ENCODE data around the gene STRIP2.

DNA sequence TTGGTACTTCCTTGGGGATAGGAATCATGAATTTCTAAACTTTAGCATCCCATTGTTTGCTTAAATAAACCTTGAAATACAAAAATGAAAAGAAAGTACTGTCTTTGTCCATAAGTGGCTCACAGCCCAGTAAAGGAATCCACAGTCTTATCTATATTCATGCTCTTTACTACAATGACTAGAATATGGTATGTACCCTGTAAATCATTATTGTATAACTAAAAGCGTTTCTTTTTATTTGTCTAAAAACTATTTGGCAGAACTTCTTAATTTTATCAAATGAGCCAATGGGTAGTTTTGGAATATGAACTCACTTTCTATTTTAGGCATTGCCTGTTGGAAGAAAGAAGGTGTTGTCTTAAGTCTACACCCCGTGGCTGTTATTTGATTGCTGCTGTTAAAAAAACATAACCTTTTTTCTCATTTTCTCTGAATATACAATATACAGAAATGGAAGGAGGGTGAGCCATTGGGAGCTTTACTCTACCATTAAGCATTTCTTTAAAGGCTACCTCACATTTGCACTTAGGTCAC, 12.4 kb upstream of the STRIP2 start:
- TF ChIP-seq POLR2AphosphoS5 (IDR thresholded peaks at IDR 0.05) (no peak), EP300 (IDR thresholded peaks at IDR 0.05) (no peak)
